ENCODE results near the gene RNU6-9.

The RNU6-9 gene

GRCh38 chr19:937259-937694, 44.0 kb downstream of the RNU6-9 start:
- DNase-seq, result peak; percentile 88

DNA sequence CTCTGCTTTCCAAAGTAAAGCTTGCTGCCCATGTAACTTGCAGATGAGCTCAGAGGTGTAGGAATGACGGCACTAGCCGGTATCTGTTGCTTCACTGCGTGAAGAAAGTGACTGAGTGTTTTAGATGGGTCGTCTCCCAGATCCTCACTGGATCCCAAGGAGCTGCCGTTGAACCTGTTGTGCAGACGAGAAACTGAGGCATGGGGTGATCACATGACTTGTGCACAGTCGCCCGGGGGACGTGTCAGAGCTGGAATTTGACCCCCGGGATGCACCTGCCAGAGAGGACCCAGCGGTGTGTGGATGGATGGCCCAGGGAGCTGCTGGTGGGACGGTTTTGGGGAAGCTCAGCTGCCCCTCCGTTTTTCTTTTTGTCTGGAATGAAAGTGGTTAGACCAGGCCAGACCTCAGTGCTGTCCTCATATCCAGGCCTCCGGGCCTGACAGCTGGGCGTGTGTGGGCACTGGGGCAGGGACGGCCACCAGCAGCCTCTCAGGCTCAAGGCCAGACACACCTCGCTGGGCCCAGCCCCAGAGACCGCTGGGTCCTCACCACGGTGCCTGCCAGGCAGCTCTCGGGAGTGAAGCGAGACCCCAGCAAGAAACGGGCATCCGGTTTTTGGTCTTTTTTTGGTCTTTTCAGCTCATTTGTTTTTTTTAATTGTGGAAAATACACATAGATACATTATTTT, 45.1 kb downstream of the RNU6-9 start:
- DNase-seq, result no peak

DNA sequence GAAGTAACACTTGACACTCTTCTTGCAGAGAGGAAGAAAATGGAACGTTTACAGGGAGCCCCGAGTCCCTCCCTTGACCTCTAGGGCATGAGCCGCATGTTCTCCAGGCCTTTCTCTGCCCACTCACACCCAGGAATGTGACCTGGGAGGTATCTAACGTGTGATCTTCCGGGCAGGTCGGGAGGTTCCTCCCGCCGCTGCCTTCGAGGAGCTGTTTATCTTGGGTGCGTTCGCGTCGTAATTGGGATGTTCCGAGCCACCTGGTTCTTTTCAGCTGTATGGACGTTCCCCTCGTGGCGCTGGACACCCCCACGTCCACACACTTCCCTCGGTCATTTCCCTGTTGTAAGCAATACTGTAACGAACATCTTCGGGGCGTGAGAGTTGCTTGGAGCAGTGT, 46.2 kb downstream of the RNU6-9 start:
- no peak for DNase-seq

GRCh38 chr19:939922-940321, 46.6 kb downstream of the RNU6-9 start:
- DNase-seq, result no peak

GRCh38 chr19:940591-941291, 47.5 kb downstream of the RNU6-9 start:
- no peak for DNase-seq

- DNase-seq, result no peak
These were observed 48.2 kb downstream of the RNU6-9 start for GRCh38 chr19:941292-942132.

DNA sequence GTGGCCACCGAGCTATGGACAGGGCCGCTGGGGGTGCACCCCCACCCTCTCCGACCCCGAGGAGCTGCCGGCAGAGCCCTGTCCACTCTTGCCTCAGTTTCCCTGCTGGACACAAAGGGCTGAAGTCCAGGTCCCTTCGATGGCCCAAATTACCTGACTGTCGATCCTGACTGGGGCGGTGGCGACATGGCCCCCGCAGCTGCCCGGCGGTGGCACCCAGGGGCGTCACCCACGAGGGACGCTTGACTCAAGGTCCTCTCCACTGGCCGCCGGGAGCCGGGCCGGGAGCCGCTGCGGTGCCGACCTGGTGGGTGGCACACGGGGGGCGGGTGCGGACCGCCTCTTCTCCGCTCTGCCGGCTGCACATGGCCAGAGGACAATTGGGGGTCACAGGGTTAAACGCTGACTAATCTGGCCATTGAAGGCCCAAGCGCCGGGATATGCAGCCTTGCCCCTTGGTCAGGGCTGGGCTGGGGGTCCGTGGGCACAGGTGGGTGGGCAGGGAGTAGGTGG, 48.9 kb downstream of the RNU6-9 start:
- no peak for DNase-seq

Data from MV-4-11 (cell line).